GM19240 (cell line): ENCODE results near the gene RELL1.

ENCODE experiments used
- DNase-seq: peaks from one replicate; pipeline ENCODE4 v3.0.0; 2011; ENCODE audit warnings: low spot score; ENCODE audit not compliant: insufficient read length

The RELL1 gene

GRCh38 chr4:37665333-37666320 lies 20.5 kb downstream of the RELL1 start:
- DNase-seq = no peak

- no peak for DNase-seq
Measured at GRCh38 chr4:37664696-37665095, 21.5 kb downstream of the RELL1 start.

GRCh38 chr4:37663552-37663951 lies 22.6 kb downstream of the RELL1 start:
- no peak for DNase-seq

GRCh38 chr4:37662861-37663390 lies 23.2 kb downstream of the RELL1 start:
- DNase-seq = no peak

GRCh38 chr4:37662251-37662650 lies 23.9 kb downstream of the RELL1 start:
- no peak for DNase-seq

GRCh38 chr4:37661772-37662171 lies 24.4 kb downstream of the RELL1 start:
- no peak for DNase-seq

GRCh38 chr4:37659696-37660095 lies 26.5 kb downstream of the RELL1 start:
- DNase-seq = no peak

GRCh38 chr4:37656649-37657048 lies 29.5 kb downstream of the RELL1 start:
- no peak for DNase-seq

- DNase-seq = no peak
Measured at GRCh38 chr4:37653601-37654000, 32.6 kb downstream of the RELL1 start.

GRCh38 chr4:37652747-37653527 lies 33.2 kb downstream of the RELL1 start:
- DNase-seq = no peak

GRCh38 chr4:37651781-37652377 lies 34.3 kb downstream of the RELL1 start:
- no peak for DNase-seq

GRCh38 chr4:37650481-37650880 lies 35.7 kb downstream of the RELL1 start:
- no peak for DNase-seq

- DNase-seq = no peak
Measured at GRCh38 chr4:37649268-37649667, 36.9 kb downstream of the RELL1 start.

GRCh38 chr4:37648084-37648817 lies 37.9 kb downstream of the RELL1 start:
- no peak for DNase-seq

GRCh38 chr4:37646247-37646646 lies 39.9 kb downstream of the RELL1 start:
- no peak for DNase-seq

- DNase-seq = no peak
Measured at GRCh38 chr4:37645736-37646135, 40.4 kb downstream of the RELL1 start.

- DNase-seq = no peak
Measured at GRCh38 chr4:37644962-37645361, 41.2 kb downstream of the RELL1 start.

GRCh38 chr4:37641886-37642849 lies 44.0 kb downstream of the RELL1 start:
- DNase-seq = no peak

GRCh38 chr4:37641352-37641751 lies 44.8 kb downstream of the RELL1 start:
- no peak for DNase-seq
